ENCODE data around the gene ZNF697. TPM values are rescaled to one million over a fixed set of nuclear protein-coding genes. Genes with fewer than 3 reads are reported as not detected.
A peak's percentile ranks its signal among the peaks of the same experiment; 100 is the strongest.
"Not testable (repeated sequence)": the region's sequence is repeated elsewhere in the genome, so short reads cannot be mapped to it uniquely, and the experiment has no call there.

ZNF697 gene
- total RNA-seq, 1 experiment from 2014 or later: 4.8 TPM

- BruUV-seq (replicated peaks): no TSS peak
- DNase-seq (ENCODE audit: low spot score): no peak
- CTCF ChIA-PET: no interaction called here
- TF ChIP-seq CTCF (conservative IDR thresholded peaks at IDR 0.05; ENCODE audit: low read depth, low read length) (no peak), EZH2 (IDR thresholded peaks at IDR 0.05; ENCODE audit: borderline replicate concordance, low read depth, low read length, poor library complexity, severe bottlenecking) (no peak)
- Histone ChIP-seq H3K36me3 (ENCODE audit: insufficient read depth, low read length, poor library complexity, severe bottlenecking) (no peaks in the 10 kb centered on the region), H3K27me3 (replicated peaks; ENCODE audit: insufficient read depth, low read depth, low read length, poor library complexity) (no peaks in the 10 kb centered on the region), H3K9me3 (ENCODE audit: low read depth, low read length, poor library complexity, severe bottlenecking) (no peaks in the 10 kb centered on the region), H3K27ac (ENCODE audit: low read depth, low read length, poor library complexity, severe bottlenecking) (no peak overlapping the region), H3K4me1 (ENCODE audit: insufficient read depth, low read length, poor library complexity, severe bottlenecking) (no peaks in the 10 kb centered on the region), H3K4me3 (ENCODE audit: low read depth, low read length, poor library complexity, severe bottlenecking) (no peak overlapping the region)
- intact Hi-C loops (cut with micrococcal nuclease; ENCODE audit: unreplicated experiment): no loop called here
- POLR2A ChIA-PET (ENCODE audit: low non-redundant PET): no interaction called here
Observed at GRCh38 chr1:119622311-119623192, 25.5 kb downstream of the ZNF697 start.

- no peaks in the 10 kb centered on the region for H3K36me3 ChIP-seq (ENCODE audit: insufficient read depth, low read length, poor library complexity, severe bottlenecking)
- H3K9me3 ChIP-seq (ENCODE audit: low read depth, low read length, poor library complexity, severe bottlenecking): no peaks in the 10 kb centered on the region
- H3K27me3 ChIP-seq (replicated peaks; ENCODE audit: insufficient read depth, low read depth, low read length, poor library complexity): no peaks in the 10 kb centered on the region
- no peaks in the 10 kb centered on the region for H3K4me1 ChIP-seq (ENCODE audit: insufficient read depth, low read length, poor library complexity, severe bottlenecking)
- H3K27ac ChIP-seq (ENCODE audit: low read depth, low read length, poor library complexity, severe bottlenecking): no peak overlapping the region
- intact Hi-C loops (cut with micrococcal nuclease; ENCODE audit: unreplicated experiment): no loop called here
- no peak overlapping the region for H3K4me3 ChIP-seq (ENCODE audit: low read depth, low read length, poor library complexity, severe bottlenecking)
- CTCF ChIA-PET: no interaction called here
- BruUV-seq (replicated peaks): TSS peak; percentile 27
- DNase-seq (ENCODE audit: low spot score): no peak
- POLR2A ChIA-PET (ENCODE audit: low non-redundant PET): no interaction called here
- TF ChIP-seq CTCF (conservative IDR thresholded peaks at IDR 0.05; ENCODE audit: low read depth, low read length) (no peak), EZH2 (IDR thresholded peaks at IDR 0.05; ENCODE audit: borderline replicate concordance, low read depth, low read length, poor library complexity, severe bottlenecking) (no peak)
Observed at GRCh38 chr1:119621705-119622104, 26.4 kb downstream of the ZNF697 start.

GRCh38 chr1:119617751-119618691, 30.0 kb downstream of the ZNF697 start:
- no peak for DNase-seq (ENCODE audit: low spot score)
- intact Hi-C loops (cut with micrococcal nuclease; ENCODE audit: unreplicated experiment): no loop called here

GRCh38 chr1:119616748-119617147, 31.3 kb downstream of the ZNF697 start:
- POLR2A ChIA-PET (ENCODE audit: low non-redundant PET); BruUV-seq (replicated peaks); H3K4me1 ChIP-seq (ENCODE audit: insufficient read depth, low read length, poor library complexity, severe bottlenecking); H3K27me3 ChIP-seq (replicated peaks; ENCODE audit: insufficient read depth, low read depth, low read length, poor library complexity); DNase-seq (ENCODE audit: low spot score); H3K4me3 ChIP-seq (ENCODE audit: low read depth, low read length, poor library complexity, severe bottlenecking); CTCF ChIA-PET; H3K36me3 ChIP-seq (ENCODE audit: insufficient read depth, low read length, poor library complexity, severe bottlenecking); H3K9me3 ChIP-seq (ENCODE audit: low read depth, low read length, poor library complexity, severe bottlenecking); H3K27ac ChIP-seq (ENCODE audit: low read depth, low read length, poor library complexity, severe bottlenecking); intact Hi-C loops (cut with micrococcal nuclease; ENCODE audit: unreplicated experiment): not testable (repeated sequence)

More at GRCh38 chr1:119617751-119618691, 30.0 kb downstream of the ZNF697 start:
- BruUV-seq (replicated peaks): no TSS peak
- ChIA-PET CTCF (no interaction called here), POLR2A (ENCODE audit: low non-redundant PET) (no interaction called here)
- Histone ChIP-seq H3K27ac (ENCODE audit: low read depth, low read length, poor library complexity, severe bottlenecking) (no peak overlapping the region), H3K9me3 (ENCODE audit: low read depth, low read length, poor library complexity, severe bottlenecking) (no peaks in the 10 kb centered on the region), H3K36me3 (ENCODE audit: insufficient read depth, low read length, poor library complexity, severe bottlenecking) (no peaks in the 10 kb centered on the region), H3K4me3 (ENCODE audit: low read depth, low read length, poor library complexity, severe bottlenecking) (no peak overlapping the region), H3K4me1 (ENCODE audit: insufficient read depth, low read length, poor library complexity, severe bottlenecking) (no peaks in the 10 kb centered on the region), H3K27me3 (replicated peaks; ENCODE audit: insufficient read depth, low read depth, low read length, poor library complexity) (no peaks in the 10 kb centered on the region)
- TF ChIP-seq EZH2 (IDR thresholded peaks at IDR 0.05; ENCODE audit: borderline replicate concordance, low read depth, low read length, poor library complexity, severe bottlenecking) (no peak), CTCF (conservative IDR thresholded peaks at IDR 0.05; ENCODE audit: low read depth, low read length) (no peak)

GRCh38 chr1:119615100-119615499, 33.0 kb downstream of the ZNF697 start:
- intact Hi-C loops (cut with micrococcal nuclease; ENCODE audit: unreplicated experiment); H3K27me3 ChIP-seq (replicated peaks; ENCODE audit: insufficient read depth, low read depth, low read length, poor library complexity); POLR2A ChIA-PET (ENCODE audit: low non-redundant PET); H3K4me1 ChIP-seq (ENCODE audit: insufficient read depth, low read length, poor library complexity, severe bottlenecking); CTCF ChIA-PET; BruUV-seq (replicated peaks); H3K36me3 ChIP-seq (ENCODE audit: insufficient read depth, low read length, poor library complexity, severe bottlenecking); H3K4me3 ChIP-seq (ENCODE audit: low read depth, low read length, poor library complexity, severe bottlenecking); H3K27ac ChIP-seq (ENCODE audit: low read depth, low read length, poor library complexity, severe bottlenecking); H3K9me3 ChIP-seq (ENCODE audit: low read depth, low read length, poor library complexity, severe bottlenecking); DNase-seq (ENCODE audit: low spot score): not testable (repeated sequence)

Measured in A673 (cell line).